ENCODE measurements around the gene CIBAR2. TPM values are rescaled to one million over a fixed set of nuclear protein-coding genes. Genes with fewer than 3 reads are reported as not detected.

The CIBAR2 gene
- total RNA-seq, 1 donor from 2014 or later, result not detected

- DNase-seq, result no peak
These were observed 30.5 kb downstream of the CIBAR2 start for GRCh38 chr16:85081765-85082164.

GRCh38 chr16:85081038-85081437, 31.2 kb downstream of the CIBAR2 start:
- no peak for DNase-seq

GRCh38 chr16:85079785-85080570, 32.3 kb downstream of the CIBAR2 start:
- no peak for DNase-seq

- no peak for DNase-seq
These were observed 33.3 kb downstream of the CIBAR2 start for GRCh38 chr16:85078952-85079351.

GRCh38 chr16:85078226-85078625, 34.0 kb downstream of the CIBAR2 start:
- DNase-seq, result no peak

GRCh38 chr16:85077576-85078125, 34.6 kb downstream of the CIBAR2 start:
- no peak for DNase-seq

GRCh38 chr16:85077039-85077438, 35.2 kb downstream of the CIBAR2 start:
- DNase-seq, result no peak

- no peak for DNase-seq
These were observed 36.9 kb downstream of the CIBAR2 start for GRCh38 chr16:85075236-85075924.

- DNase-seq, result no peak
These were observed 37.9 kb downstream of the CIBAR2 start for GRCh38 chr16:85074225-85074914.

- DNase-seq, result no peak
These were observed 39.3 kb downstream of the CIBAR2 start for GRCh38 chr16:85072947-85073346.

GRCh38 chr16:85072076-85072860, 40.0 kb downstream of the CIBAR2 start:
- DNase-seq, result no peak

GRCh38 chr16:85069171-85069570, 43.1 kb downstream of the CIBAR2 start:
- no peak for DNase-seq

GRCh38 chr16:85068746-85069145, 43.5 kb downstream of the CIBAR2 start:
- DNase-seq, result no peak

- no peak for DNase-seq
These were observed 44.8 kb downstream of the CIBAR2 start for GRCh38 chr16:85067426-85067825.

- no peak for DNase-seq
These were observed 45.2 kb downstream of the CIBAR2 start for GRCh38 chr16:85067024-85067423.

GRCh38 chr16:85066346-85066885, 45.9 kb downstream of the CIBAR2 start:
- no peak for DNase-seq

GRCh38 chr16:85065099-85065498, 47.2 kb downstream of the CIBAR2 start:
- DNase-seq, result no peak

GRCh38 chr16:85064186-85064585, 48.1 kb downstream of the CIBAR2 start:
- DNase-seq, result no peak

GRCh38 chr16:85062845-85063244, 49.4 kb downstream of the CIBAR2 start:
- no peak for DNase-seq

- DNase-seq, result no peak
These were observed 49.9 kb downstream of the CIBAR2 start for GRCh38 chr16:85062323-85062722.

- no peak for DNase-seq
These were observed 50.7 kb downstream of the CIBAR2 start for GRCh38 chr16:85061566-85061965.

- DNase-seq, result no peak
These were observed 53.4 kb downstream of the CIBAR2 start for GRCh38 chr16:85058909-85059308.
